ENCODE data around the gene MYH8.

GRCh38 chr17:10398352-10398751 lies 23.4 kb downstream of the MYH8 start:
- no peak for TF ChIP-seq CTCF (IDR thresholded peaks at IDR 0.05; ENCODE audit: insufficient read depth, low read length)
- no peak for TF ChIP-seq REST (IDR thresholded peaks at IDR 0.05; ENCODE audit: insufficient replicate concordance, low read depth)
- no peak for TF ChIP-seq POLR2AphosphoS5 (IDR thresholded peaks at IDR 0.05; ENCODE audit: low read depth)
- TF ChIP-seq GABPA (IDR thresholded peaks at IDR 0.05; ENCODE audit: low read depth) = no peak

All from HL-60 (cell line).